Panc1 (cell line): ENCODE measurements around the gene ITGB2. TPM values are rescaled to one million over a fixed set of nuclear protein-coding genes. Genes with fewer than 3 reads are reported as not detected.

ENCODE experiments used
- ATAC-seq: fragments of 200-7000 bp; cut with Tn5 transposase; 2 replicates; pipeline ENCODE4 v1.9.1; 2020; ENCODE audit warnings: mild to moderate bottlenecking, moderate library complexity
- BruUV-seq: library from RNA; stranded (reverse); fragments of 400-500 nt; replicated peaks from 2 replicates; lab custom pipeline; 2021; lab: Mats Ljungman, UMichigan
- CTCF ChIA-PET: fragments of 300-600 bp; sonication (Branson Sonifier 250); formaldehyde crosslinking; loops from one replicate; lab custom pipeline; 2022; ENCODE audit warnings: antibody characterized with exemption; lab: Charles Lee
- POLR2A ChIA-PET: fragments of 300-600 bp; sonication (Branson Sonifier 250); formaldehyde crosslinking; loops from one replicate; lab custom pipeline; 2022; ENCODE audit warnings: antibody characterized with exemption; lab: Charles Lee
- DNase-seq: peaks from one replicate; pipeline ENCODE4 v3.0.0-alpha.2; 2010; ENCODE audit warnings: low read depth, low spot score
- H3K27ac ChIP-seq: 2 replicates; pipeline ENCODE4 v1.5.1; 2011; ENCODE audit warnings: mild to moderate bottlenecking, low read length, inconsistent platforms
- H3K27me3 ChIP-seq: fragments of 200-500 bp; sonication (Bioruptor generic); 2 replicates; pipeline ENCODE4 v1.6.0; 2014; ENCODE audit warnings: low read length, inconsistent platforms; ENCODE audit not compliant: control insufficient read depth, insufficient read depth
- H3K36me3 ChIP-seq: fragments of 200-500 bp; sonication (Bioruptor generic); 2 replicates; pipeline ENCODE4 v1.5.1; 2014; ENCODE audit warnings: inconsistent platforms, mild to moderate bottlenecking, low read length, moderate library complexity; ENCODE audit not compliant: control insufficient read depth, insufficient read depth
- H3K4me1 ChIP-seq: 2 replicates; pipeline ENCODE4 v1.5.1; 2011; ENCODE audit warnings: inconsistent platforms, mild to moderate bottlenecking, low read length, moderate library complexity; ENCODE audit not compliant: control insufficient read depth, insufficient read depth
- H3K4me3 ChIP-seq, 2 experiments: 2 replicates each; pipeline ENCODE4 v1.5.1; 2011 to 2012; ENCODE audit warnings: low read depth in 2 of 2, low read length in 2 of 2, mild to moderate bottlenecking in 2 of 2, inconsistent platforms in 1 of 2, moderate library complexity in 1 of 2
- H3K9me3 ChIP-seq: fragments of 200-500 bp; sonication (Bioruptor generic); 2 replicates; pipeline ENCODE4 v1.5.1; 2014; ENCODE audit warnings: low read depth, mild to moderate bottlenecking, inconsistent platforms, low read length, moderate library complexity; ENCODE audit not compliant: control insufficient read depth, insufficient read depth
- CTCF ChIP-seq: fragments of 450-650 bp; IDR thresholded peaks from 2 replicates; pipeline ENCODE4 v1.5.1; 2017; ENCODE audit warnings: mild to moderate bottlenecking
- POLR2AphosphoS5 ChIP-seq: IDR thresholded peaks from 2 replicates; pipeline ENCODE4 v1.6.1; 2012; ENCODE audit warnings: mild to moderate bottlenecking, low read depth, low read length, moderate library complexity
- REST ChIP-seq, 2 experiments: IDR thresholded peaks; 2 replicates each; pipeline ENCODE4 v1.6.1; 2011 to 2012; ENCODE audit warnings: low read depth in 2 of 2, control low read depth in 1 of 2, low read length in 1 of 2, mild to moderate bottlenecking in 1 of 2, moderate library complexity in 1 of 2; ENCODE audit not compliant: insufficient read depth in 1 of 2
- SIN3A ChIP-seq: IDR thresholded peaks from 2 replicates; pipeline ENCODE4 v1.6.1; 2012; ENCODE audit warnings: low read depth, mild to moderate bottlenecking, low read length, moderate library complexity, borderline replicate concordance; ENCODE audit not compliant: insufficient read depth
- TCF7L2 ChIP-seq: IDR thresholded peaks from 2 replicates; pipeline ENCODE4 v1.6.1; 2011; ENCODE audit warnings: mild to moderate bottlenecking, low read depth, low read length, inconsistent platforms
- in situ Hi-C: cut with HindIII; loops from 2 replicates; pipeline ENCODE4 v1.10.0; 2016; ENCODE audit warnings: low sequenced_read_pairs, low pct_unique_long_range_greater_than_20kb
- intact Hi-C: fragments of 100-400 bp; cut with micrococcal nuclease; formaldehyde crosslinking; loops from one replicate; pipeline ENCODE4 v1.10.0; 2022; ENCODE audit not compliant: unreplicated experiment
- total RNA-seq: library from RNA; stranded (reverse); gene quantifications from one replicate; pipeline ENCODE4 v1.2.1, GENCODE V29; 2021; ENCODE audit not compliant: unreplicated experiment

Gene ITGB2
- total RNA-seq, 1 experiment from 2014 or later, result 3.0 TPM

- POLR2A ChIA-PET, result no interaction called here
Measured at GRCh38 chr21:44907225-44907965, 13.3 kb downstream of the ITGB2 start.

GRCh38 chr21:44905728-44906090 lies 15.0 kb downstream of the ITGB2 start:
- POLR2A ChIA-PET, result no interaction called here
- in situ Hi-C loops, result no loop called here
- no peak for ATAC-seq

More at GRCh38 chr21:44907225-44907965, 13.3 kb downstream of the ITGB2 start:
- TF ChIP-seq SIN3A (no peak), TCF7L2 (no peak), CTCF (no peak), POLR2AphosphoS5 (no peak), REST (IDR thresholded peaks at IDR 0.05; ENCODE audit: insufficient read depth in 1 of 2, low read depth in 2 of 2, low read length in 1 of 2) (no peak)
- Histone ChIP-seq H3K27me3 (no peaks in the 10 kb centered on the region), H3K4me3 (no peak overlapping the region), H3K36me3 (no peaks in the 10 kb centered on the region), H3K4me1 (peaks cover 14% of the 10 kb centered on the region), H3K9me3 (no peaks in the 10 kb centered on the region), H3K27ac (no peak overlapping the region)
- intact Hi-C loops (no loop called here), in situ Hi-C loops (no loop called here)
- CTCF ChIA-PET, result interaction anchor here (0.6 kb wide), 1 partner anchor 12 kb away, joined by 3 read pairs; no protein-coding TSS in a partner anchor
- ATAC-seq (no peak), DNase-seq (no peak)
- no TSS peak for BruUV-seq

More at GRCh38 chr21:44905728-44906090, 15.0 kb downstream of the ITGB2 start:
- TF ChIP-seq POLR2AphosphoS5 (no peak), CTCF (no peak), TCF7L2 (no peak), SIN3A (no peak), REST (IDR thresholded peaks at IDR 0.05; ENCODE audit: insufficient read depth in 1 of 2, low read depth in 2 of 2, low read length in 1 of 2) (no peak)
- no peaks in the 10 kb centered on the region for H3K36me3 ChIP-seq
- CTCF ChIA-PET, result no interaction called here
- intact Hi-C loops, result no loop called here
- no peaks in the 10 kb centered on the region for H3K9me3 ChIP-seq
- no peaks in the 10 kb centered on the region for H3K27me3 ChIP-seq
- H3K4me3 ChIP-seq, result no peak overlapping the region
- H3K27ac ChIP-seq, result no peak overlapping the region
- no peaks in the 10 kb centered on the region; the same call in 1 of the 2 replicates for H3K4me1 ChIP-seq
- BruUV-seq, result no TSS peak
- no peak for DNase-seq
